Subcutaneous adipose tissue (tissue), 4 donors: ENCODE measurements around the gene FBXO42. TPM values are rescaled to one million over a fixed set of nuclear protein-coding genes. Genes with fewer than 3 reads are reported as not detected.

Source experiments
- CTCF ChIP-seq: fragments of 450-650 bp; IDR thresholded peaks from one replicate; pipeline ENCODE4 v1.5.1; 2016; ENCODE audit warnings: low read depth, mild to moderate bottlenecking, control low read depth, antibody characterized with exemption, moderate library complexity
- total RNA-seq, 4 donors: library from RNA; depleted of rRNA; stranded (reverse); fragments of >200 nt; gene quantifications; one replicate each; pipeline ENCODE4 v1.1.0, GENCODE V29; 2016

The FBXO42 gene
- total RNA-seq, 4 donors from 2014 or later = 21.4 to 26.9 (median 23.6) TPM

GRCh38 chr1:16232316-16232710 lies 120.0 kb downstream of the FBXO42 start:
- no peak for TF ChIP-seq CTCF

GRCh38 chr1:16231331-16232315 lies 120.7 kb downstream of the FBXO42 start:
- TF ChIP-seq CTCF = no peak

- TF ChIP-seq CTCF = no peak
These were observed 121.5 kb downstream of the FBXO42 start for GRCh38 chr1:16230744-16231143.

- TF ChIP-seq CTCF = no peak
These were observed 122.1 kb downstream of the FBXO42 start for GRCh38 chr1:16229976-16230740.

- TF ChIP-seq CTCF = no peak
These were observed 125.6 kb downstream of the FBXO42 start for GRCh38 chr1:16226490-16227179.

GRCh38 chr1:16226129-16226489 lies 126.2 kb downstream of the FBXO42 start:
- no peak for TF ChIP-seq CTCF
